ENCODE results near the gene RPS27L.

DNA sequence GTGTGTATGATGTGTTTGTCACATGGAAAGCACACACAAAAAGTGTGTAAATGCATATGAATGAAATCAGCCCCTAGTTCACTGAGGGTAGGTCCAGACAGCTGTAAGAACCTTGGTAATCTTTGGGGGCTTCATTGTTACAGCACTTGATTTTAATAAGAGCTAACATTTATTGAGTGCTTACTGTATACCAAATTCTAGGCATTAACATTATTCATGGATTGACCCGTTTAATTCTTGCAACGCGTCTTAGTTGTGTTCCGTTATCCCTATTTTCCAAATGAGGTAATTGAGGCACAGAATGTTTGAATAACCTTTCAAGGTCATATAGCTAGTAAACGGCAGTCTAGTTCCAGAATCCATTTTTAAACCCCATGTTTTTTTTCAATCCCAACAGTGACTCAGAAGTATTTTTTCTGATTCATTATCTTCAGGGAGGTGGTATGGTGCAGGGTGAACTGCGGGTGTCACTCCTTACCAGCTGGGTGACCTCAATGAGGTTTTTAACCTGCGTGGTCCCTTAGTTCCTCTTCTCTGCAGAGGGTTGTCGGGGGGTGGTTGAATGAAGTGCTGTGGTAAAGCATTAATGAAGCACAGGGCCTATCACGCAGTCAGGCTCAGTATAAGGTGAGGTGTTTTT is 46.3 kb upstream of the RPS27L start:
- TF ChIP-seq, protein P1, sequence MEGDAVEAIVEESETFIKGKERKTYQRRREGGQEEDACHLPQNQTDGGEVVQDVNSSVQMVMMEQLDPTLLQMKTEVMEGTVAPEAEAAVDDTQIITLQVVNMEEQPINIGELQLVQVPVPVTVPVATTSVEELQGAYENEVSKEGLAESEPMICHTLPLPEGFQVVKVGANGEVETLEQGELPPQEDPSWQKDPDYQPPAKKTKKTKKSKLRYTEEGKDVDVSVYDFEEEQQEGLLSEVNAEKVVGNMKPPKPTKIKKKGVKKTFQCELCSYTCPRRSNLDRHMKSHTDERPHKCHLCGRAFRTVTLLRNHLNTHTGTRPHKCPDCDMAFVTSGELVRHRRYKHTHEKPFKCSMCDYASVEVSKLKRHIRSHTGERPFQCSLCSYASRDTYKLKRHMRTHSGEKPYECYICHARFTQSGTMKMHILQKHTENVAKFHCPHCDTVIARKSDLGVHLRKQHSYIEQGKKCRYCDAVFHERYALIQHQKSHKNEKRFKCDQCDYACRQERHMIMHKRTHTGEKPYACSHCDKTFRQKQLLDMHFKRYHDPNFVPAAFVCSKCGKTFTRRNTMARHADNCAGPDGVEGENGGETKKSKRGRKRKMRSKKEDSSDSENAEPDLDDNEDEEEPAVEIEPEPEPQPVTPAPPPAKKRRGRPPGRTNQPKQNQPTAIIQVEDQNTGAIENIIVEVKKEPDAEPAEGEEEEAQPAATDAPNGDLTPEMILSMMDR (IDR thresholded peaks at IDR 0.05), result no peak
- TF ChIP-seq POLR2A (IDR thresholded peaks at IDR 0.05), result no peak
